Bronchial epithelial cell (primary cell): ENCODE data around the gene CAVIN1. TPM values are rescaled to one million over a fixed set of nuclear protein-coding genes. Genes with fewer than 3 reads are reported as not detected.

Experiments used
- DNase-seq: peaks from one replicate; pipeline ENCODE4 v3.0.0-alpha.2; 2010; ENCODE audit warnings: low read depth
- FAIRE-seq: peaks from 2 replicates; lab custom pipeline; 2011; peaks lifted over from hg19 to GRCh38; lab: Jason Lieb, UNC
- H3K27me3 ChIP-seq: 2 replicates; pipeline ENCODE4 v1.5.1; 2011; ENCODE audit warnings: low read length; ENCODE audit not compliant: control insufficient read depth, insufficient read depth
- H3K36me3 ChIP-seq: 2 replicates; pipeline ENCODE4 v1.5.1; 2011; ENCODE audit warnings: low read length; ENCODE audit not compliant: control insufficient read depth, insufficient read depth
- H3K4me3 ChIP-seq: 2 replicates; pipeline ENCODE4 v1.5.1; 2011; ENCODE audit warnings: mild to moderate bottlenecking, low read depth, low read length, control low read depth
- total RNA-seq: library from RNA; depleted of rRNA; stranded (reverse); fragments of >200 nt; gene quantifications from 2 replicates; pipeline ENCODE4 v1.2.1, GENCODE V29; 2014
- TF ChIP-seq, protein P1 (sequence below): IDR thresholded peaks from 2 replicates; pipeline ENCODE4 v1.5.1; 2011; ENCODE audit warnings: mild to moderate bottlenecking, moderate library complexity, low read length, control low read depth, inconsistent platforms; ENCODE audit not compliant: insufficient read depth, severe bottlenecking

The CAVIN1 gene
- total RNA-seq, 1 donor from 2014 or later: 126 TPM

DNA sequence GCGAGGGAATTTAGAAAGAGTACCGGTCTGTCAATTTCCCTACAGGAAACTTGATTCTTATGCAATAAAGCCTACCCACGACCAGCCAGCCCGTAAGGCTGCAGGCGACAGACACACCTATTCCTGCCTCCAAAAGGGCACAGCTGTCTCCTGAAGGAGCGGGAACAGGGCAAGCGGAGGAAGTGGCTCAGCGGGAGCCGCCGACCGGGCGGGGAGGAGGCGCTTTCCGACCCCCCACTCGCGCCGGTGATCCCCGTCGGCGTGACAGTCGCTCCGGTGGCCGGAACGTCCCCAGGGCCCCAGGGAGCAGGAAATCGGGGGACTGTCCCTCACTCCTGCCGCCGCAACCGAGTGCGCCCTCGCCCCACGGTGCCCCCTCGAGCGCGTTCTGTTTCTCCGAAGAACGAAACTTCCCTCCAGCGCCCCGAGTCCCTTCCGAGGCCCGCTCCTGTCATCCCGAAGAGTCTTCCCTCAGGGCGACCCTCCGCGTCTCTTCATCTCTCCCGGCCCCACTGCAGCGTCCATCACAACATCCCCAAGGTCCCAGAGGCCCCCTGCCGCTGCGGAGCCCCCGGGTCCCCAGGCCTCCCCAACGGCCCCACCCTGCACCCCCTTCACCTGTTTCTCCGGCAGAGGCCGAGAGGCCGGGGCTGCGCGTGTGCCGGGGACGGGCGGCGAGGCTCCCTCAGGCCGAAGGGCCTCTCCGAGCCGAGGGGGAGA is 35.2 kb downstream of the CAVIN1 start:
- no peak for FAIRE-seq
- TF ChIP-seq, protein P1, sequence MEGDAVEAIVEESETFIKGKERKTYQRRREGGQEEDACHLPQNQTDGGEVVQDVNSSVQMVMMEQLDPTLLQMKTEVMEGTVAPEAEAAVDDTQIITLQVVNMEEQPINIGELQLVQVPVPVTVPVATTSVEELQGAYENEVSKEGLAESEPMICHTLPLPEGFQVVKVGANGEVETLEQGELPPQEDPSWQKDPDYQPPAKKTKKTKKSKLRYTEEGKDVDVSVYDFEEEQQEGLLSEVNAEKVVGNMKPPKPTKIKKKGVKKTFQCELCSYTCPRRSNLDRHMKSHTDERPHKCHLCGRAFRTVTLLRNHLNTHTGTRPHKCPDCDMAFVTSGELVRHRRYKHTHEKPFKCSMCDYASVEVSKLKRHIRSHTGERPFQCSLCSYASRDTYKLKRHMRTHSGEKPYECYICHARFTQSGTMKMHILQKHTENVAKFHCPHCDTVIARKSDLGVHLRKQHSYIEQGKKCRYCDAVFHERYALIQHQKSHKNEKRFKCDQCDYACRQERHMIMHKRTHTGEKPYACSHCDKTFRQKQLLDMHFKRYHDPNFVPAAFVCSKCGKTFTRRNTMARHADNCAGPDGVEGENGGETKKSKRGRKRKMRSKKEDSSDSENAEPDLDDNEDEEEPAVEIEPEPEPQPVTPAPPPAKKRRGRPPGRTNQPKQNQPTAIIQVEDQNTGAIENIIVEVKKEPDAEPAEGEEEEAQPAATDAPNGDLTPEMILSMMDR: no peak
- peak; percentile 69 for DNase-seq
- peak overlapping the region; percentile 72 for H3K4me3 ChIP-seq
- H3K27me3 ChIP-seq: no peaks in the 10 kb centered on the region
- H3K36me3 ChIP-seq: peaks cover 2% of the 10 kb centered on the region

DNA sequence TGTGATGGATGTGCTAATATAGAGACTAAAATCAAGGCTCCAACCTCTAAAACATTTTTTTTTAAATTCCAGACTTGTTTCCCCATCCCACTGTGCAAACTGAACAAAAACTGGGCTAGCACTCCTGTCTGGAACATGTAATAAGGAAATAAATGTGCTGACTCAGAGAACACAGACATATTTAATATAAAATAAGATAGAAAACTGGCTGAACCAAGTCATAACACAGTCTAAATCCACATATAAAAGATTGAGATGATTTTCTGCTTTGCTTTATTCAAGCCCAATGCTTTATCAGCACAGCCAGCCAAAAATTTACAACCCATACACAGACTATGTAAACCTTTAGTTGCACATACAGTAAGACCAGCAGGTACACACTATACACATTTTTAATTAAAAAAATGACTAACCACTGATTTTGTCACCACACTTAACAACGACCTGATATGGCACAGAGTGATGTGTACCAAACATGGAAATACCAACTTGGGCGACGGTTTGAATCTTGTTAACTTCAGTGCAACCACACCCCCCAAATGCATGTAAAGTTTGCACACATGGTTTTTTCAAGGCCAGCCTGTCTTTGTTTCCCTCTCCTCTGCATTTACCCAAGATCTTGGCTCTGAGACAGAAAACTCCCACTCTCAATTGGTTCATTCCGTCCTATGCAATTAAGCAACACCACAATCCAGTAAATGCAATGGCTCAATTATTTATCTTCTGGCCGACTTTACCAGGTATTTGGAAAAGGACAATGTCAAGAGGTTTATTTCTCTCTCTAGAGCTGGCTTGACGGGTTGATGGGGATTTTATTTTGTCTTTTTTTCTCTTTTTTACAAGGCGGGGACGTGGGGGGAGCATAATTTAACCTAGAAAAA is 36.0 kb downstream of the CAVIN1 start:
- peak; percentile 68 for DNase-seq
- TF ChIP-seq, protein P1: no peak
- Histone ChIP-seq H3K36me3 (peaks cover 2% of the 10 kb centered on the region), H3K27me3 (no peaks in the 10 kb centered on the region), H3K4me3 (peak overlapping the region; percentile 72)
- no peak for FAIRE-seq

DNA sequence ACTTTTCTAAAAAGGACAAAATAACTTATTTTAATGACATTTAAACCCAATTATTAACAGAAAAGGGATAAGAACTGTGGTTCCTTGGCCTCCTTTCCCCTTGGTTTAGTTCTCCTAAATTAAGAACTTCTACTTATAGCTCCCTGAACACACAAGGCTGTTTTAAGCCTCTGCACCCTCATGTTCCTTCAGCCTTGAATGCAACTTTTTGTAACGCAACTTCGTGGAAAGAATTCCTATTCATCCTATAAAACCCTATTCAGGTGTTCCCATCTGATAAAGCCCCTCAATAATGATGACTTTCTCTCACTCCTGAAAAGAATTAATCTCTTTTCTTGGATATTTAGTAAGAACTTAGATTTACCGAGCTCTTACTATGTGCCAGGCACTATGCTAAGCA is 41.2 kb downstream of the CAVIN1 start:
- peaks cover 2% of the 10 kb centered on the region for H3K36me3 ChIP-seq
- TF ChIP-seq, protein P1: no peak
- H3K4me3 ChIP-seq: no peak overlapping the region
- no peaks in the 10 kb centered on the region for H3K27me3 ChIP-seq
- FAIRE-seq: no peak
- DNase-seq: no peak

DNA sequence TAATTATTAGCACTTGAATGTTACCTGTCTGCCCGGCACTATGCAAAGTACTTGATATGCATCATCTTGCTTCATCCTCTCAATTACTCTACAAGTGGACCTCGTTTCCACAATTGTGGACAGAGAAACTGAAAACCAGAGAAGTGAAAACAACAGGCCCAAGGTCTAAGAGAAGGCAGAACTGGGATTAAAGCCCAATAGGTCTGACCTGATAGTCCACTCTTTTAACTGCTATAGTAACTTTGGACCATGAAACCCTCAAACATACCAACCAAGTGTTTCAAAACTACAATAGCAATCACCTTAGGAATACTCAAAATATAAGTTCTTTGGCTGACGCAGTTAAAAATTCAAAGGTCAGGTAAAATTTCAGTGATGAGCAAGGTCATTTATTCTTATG is 42.1 kb downstream of the CAVIN1 start:
- no peaks in the 10 kb centered on the region for H3K27me3 ChIP-seq
- TF ChIP-seq, protein P1: no peak
- no peak for DNase-seq
- no peak for FAIRE-seq
- H3K4me3 ChIP-seq: no peak overlapping the region
- H3K36me3 ChIP-seq: no peaks in the 10 kb centered on the region

DNA sequence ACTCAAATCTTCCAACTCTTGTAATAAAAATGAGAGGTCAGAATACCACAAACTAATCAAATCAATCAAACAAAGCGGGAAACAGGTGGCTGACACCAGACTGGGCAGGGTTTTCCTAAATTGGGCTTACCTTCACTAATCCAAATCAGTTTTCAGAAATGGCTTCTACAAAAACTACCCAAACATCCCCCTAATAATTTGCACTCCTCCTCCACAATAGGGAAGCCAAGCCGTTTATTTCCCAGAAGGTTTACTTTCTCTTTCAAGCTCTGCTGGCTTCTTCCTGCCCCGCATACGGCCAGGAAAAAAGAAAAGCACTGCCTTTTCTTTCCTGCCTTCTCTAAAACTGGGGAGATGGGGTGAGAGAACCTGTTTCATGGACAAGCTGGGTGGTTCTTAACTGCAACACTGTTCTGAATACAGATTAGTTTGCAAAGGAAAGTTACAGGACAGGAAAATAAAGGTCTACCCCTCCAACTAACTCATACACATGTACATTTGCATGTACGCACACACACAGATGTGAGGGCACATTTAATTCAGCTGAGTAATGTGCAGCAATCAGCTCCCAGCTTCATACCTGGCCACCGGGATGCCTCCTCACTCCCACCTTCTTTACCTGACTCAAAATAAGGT is 44.0 kb downstream of the CAVIN1 start:
- TF ChIP-seq, protein P1: no peak
- Histone ChIP-seq H3K4me3 (peak overlapping the region; percentile 16), H3K36me3 (no peaks in the 10 kb centered on the region), H3K27me3 (no peaks in the 10 kb centered on the region)
- DNase-seq: peak; percentile 71
- FAIRE-seq: no peak
